Activated effector memory CD4-positive, alpha-beta T cell treated with Interleukin-2 at 50 U/mL for 16 hours (primary cell): Measurements from ENCODE around the gene ANKHD1.
A peak's percentile ranks its signal among the peaks of the same experiment; 100 is the strongest.

Source experiments
- DNase-seq: peaks from one replicate; pipeline ENCODE4 v3.0.0-alpha.2; 2020

Gene ANKHD1

DNA sequence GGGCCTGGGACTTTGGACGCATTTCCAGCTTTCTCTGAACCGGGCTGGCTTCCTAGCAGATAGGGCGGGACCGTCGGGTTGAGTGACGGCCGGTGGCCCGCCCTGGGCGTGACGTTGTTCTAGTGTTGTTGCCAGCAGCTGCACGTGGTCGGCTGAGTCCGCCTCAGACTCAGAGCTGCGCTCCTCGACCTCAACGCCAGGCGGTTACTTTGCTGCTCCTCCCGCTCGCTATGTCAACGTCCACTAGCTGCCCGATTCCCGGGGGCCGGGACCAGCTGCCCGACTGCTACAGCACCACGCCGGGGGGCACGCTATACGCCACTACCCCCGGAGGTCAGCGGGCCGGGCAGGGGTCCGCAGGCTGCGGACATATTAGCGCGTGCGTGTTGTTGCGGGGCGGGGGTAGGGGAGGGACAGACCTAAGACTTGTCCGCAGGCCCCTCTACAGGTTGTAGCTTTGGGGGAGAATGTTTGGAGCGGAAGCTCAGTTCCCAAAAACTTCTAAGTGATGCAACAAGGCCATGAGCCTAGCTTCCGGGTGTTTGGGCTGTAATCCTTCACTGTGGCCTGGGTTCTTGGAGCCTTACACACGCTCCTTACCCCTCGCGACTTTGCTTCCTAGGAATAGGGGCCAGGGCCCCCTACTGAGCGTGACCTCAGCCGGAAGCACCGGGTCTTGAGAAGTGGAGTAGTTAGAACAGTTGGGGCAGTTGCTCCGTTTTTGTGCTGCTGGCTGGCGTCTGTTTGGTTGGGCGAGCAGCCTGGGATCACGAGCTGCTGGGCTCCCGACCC, 146.1 kb downstream of the ANKHD1 start, which contains the start of gene EIF4EBP3:
Gene EIF4EBP3 (plus strand): TSS at position 155 of the 792 bp plus-strand sequence. CDS start 76 bp downstream, at position 231.
- DNase-seq = peak; percentile 82

DNA sequence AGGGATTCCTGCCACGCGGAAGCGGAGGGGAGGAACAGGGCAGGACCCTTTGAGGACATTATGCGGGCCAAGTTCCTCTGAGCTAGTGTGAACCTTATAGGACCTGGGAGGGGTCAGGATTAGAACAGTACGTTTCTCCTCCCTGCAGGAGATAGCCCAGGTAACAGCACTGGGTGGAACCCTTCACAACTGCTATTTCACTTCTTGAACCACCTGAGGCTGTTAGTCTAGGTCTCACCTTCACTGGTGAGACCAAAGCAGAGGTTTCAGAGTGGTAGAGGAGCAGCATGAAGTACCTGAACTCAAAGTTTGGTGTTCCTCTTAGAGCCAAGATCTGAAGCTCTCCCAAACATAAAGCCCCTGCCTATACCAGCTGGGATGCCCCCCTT, 146.7 kb downstream of the ANKHD1 start:
- no peak for DNase-seq

DNA sequence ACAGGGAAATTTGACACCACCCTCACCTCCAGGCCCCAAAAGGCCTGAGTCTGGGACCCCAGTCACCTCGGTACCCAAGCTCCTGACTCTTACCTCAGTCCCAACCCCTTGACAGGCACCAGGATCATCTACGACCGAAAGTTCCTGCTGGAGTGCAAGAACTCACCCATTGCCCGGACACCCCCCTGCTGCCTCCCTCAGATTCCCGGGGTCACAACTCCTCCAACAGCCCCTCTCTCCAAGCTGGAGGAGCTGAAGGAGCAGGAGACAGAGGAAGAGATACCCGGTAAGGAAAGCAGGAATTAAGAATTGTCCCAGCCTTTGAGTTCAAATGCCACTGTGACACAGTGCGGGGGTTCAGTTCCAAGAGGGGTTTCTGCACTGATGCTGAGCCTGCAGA, 147.2 kb downstream of the ANKHD1 start:
- DNase-seq = no peak

DNA sequence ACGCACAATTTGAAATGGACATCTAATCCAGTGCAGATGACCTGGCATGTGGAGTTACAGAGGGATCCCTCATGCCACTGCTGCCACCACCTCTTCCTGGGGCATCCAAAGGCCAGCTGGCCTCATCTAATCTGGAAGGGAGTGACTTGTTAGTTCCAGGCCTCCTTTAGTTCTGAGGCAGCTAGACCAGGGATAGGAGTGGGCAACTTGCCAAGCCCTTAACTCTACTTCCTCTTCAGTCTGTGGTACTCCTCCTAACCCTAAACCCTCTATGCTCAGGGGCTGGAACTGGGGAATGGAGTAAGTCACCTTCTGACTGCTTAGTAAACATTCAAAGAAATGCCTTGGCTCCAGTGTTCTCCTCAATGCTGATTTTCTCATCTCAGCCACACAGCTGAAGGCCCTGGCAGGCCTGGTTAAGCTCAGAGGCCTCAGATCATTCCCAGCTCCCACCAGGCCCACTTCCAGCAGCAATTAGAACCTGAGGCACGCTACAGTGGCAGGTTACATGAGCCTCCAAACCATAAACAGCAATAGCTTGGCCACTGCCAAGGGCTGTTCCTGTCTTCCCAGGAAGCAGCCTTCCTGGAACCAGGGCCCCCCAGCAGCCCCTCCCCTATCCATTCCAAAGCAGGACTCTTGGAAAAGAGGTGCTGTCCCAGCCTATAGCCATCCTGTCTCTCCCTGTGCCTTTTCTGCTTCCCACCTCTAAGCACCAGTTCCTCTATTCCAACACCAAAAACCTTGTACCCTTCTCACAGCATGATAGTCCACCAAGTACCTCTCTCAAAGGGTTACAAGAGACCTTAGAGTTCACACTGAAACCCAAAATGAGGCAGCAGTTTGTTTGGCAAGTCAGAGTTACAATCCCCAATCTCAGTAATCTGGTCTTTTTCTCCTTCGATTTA, 147.9 kb downstream of the ANKHD1 start:
- no peak for DNase-seq

DNA sequence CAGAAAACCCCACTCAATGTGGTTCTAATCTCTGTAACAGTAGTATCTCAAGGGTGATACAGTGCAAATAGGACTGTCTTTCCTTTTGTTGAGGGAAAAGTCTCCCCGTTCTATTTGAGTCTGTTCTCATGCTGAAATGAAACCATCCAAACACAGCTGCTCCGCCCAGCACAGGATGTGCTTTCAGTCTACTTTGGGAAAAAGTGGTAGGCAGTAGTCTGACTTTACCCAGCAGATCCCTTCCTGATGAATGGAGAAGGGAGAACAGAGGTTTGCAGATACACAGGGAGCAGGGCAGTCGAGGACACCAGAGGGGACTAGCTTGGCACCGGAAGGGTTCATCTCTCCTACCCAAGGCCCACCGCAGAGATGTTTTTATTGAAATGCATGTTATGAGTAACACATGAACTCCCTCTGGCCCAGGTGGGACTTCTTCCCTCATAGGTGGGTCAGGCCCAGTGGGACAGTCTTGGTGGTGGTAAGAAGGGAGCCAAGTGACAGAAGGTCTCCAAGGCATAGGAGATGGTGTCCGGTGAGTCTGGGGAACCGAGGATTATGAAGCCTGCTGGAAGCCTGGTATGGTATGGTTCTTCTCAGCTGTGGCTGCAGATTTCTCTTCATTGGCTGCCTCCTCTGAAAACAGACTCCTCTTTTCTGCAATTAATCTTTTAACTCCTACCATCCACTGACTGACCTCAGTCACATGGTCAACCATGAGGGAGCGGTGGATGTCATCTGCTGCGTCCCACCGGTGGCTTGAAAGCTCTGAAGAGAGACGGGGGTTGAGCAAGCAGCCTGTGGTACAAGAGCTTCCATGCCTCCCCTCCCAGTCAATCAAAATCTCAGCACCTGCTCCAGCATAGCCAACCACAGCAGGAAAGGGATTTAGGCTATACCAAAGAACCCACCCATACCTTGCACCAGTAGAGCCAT, 148.8 kb downstream of the ANKHD1 start:
- no peak for DNase-seq

DNA sequence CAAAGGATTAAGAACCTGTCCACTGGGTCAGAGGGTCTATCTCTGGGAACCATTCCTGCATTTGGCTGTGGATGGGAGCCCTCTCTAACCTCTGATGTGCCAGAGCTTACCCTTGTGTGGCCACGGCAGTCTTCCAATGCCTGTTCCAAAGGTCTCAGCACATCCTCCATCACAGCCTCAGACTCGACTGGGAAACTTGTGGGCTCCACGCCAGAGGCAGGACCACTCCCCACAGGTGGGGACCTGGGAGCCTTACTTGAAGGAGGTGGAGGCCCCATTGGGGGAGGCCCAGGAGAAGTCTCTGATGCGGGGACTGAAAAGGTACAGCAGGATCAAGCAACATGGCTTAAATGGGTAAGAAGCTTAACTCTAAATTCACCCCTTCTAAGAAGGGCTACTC, 150.2 kb downstream of the ANKHD1 start:
- no peak for DNase-seq

DNA sequence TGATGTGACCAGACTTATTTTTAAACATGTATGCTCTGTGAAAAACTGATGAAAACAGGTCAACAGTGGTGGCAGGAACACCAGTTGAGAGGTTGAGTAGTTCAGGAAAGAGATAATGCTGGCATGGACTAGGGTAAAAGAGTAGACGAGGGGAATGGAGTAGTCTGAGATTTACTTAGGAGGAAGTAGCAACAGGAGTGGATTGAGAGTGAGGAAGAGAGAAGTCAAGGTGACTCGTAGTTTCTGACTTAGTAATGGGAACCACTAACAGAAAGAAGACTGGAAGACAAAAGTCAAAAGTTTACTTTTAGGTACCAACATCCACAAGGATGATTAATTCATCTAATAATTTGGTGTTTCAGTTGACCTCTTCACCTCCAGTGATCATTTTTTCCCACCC, 152.0 kb downstream of the ANKHD1 start:
- no peak for DNase-seq

DNA sequence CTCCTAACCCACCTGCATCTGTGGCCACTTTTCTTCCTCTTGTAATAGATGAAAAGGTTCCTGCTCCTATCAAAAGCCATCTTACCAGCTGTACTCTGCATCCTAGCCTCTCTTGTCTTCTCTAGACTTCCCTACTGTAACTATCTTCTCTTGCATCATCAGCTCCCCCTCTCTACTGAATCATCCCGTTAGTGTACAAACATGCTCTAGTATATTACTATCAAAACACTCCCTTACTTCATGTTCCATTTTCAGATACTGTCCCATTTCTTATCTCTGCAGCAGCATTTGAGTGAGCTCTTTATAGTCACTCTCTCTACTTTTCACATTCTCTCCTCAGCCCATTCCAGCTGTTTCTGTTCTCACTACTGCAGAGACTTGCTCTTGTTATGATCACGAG, 152.8 kb downstream of the ANKHD1 start:
- DNase-seq = no peak

DNA sequence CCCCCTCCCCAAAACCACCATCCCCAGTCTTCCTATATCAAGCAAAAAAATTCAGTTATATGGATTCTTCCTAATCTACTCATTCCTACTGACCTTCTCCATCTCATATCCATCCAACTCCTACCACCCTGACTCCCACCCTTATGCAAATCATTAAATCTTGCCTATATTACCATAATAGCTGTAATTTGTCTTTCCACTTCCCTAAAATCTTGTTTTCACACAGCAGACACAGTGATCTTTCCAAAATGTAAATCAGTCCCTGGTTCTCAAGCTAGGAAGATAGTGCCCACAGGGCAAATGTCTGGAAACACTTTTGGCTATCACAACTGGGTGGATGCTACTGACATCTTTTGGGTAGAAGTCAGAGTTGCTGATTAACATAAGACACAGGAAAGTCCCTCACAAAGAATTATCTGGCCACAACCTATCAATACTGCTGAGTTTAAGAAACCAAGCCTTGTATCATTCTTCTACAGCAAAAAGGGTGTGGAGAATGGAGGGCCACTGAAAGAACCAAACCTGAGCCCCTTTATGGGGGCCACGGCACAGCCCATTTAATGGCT, 154.2 kb downstream of the ANKHD1 start:
- no peak for DNase-seq

DNA sequence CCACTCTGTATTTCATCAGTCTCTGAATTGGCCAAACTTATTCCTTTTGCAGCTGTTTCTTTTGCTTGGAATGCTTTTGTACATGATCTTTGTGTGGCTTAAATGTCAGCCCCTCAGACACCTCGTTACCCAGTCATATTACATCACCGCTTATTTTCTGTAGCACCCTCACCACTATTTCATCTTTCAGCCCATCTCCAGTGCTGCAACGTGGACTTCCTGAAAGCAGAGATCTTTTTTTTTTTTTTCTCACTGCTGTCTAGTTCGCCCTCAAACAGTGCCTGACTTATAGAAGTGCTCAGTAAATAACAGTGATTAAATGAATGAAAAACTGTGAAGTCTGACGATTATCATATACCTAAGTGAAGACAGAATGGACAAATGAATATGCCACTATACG, 154.8 kb downstream of the ANKHD1 start:
- no peak for DNase-seq

DNA sequence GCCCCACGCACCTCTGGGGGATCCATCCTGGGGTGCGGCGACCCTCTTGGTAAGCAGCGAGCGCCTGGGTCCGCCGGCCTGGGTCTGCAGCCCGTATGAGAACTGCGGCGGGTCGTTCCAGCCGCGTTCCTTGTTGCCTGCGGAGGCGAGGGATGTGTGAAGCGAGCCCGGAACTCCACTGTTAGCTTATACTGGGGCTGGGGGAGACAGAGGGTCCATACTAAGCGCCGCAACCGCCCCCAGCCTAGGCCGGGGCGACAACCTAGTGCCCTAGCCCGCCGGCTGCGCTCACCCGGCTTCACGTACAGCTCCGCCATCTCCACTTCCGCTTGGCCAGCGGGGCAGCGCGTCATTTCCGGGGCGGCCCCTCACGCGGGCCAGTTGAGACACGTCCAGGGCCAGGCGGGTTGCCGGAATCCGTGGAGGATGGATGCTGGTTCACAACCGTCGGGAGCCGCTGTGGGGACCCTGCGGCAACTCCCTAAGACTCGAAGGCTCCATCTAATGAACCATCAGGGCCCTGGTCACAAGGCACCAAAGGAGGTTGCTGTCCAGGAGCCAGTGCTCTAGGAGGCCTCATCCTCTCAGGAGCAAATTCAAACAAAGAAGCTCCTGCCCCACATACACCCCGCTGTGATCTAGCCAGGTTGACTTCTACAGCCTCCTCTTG, 155.6 kb downstream of the ANKHD1 start, which contains the start of gene SRA1:
Gene SRA1 (minus strand): TSS at position 338 of the 670 bp plus-strand sequence. CDS start 21 bp downstream, at position 317.
- DNase-seq = peak; percentile 72

DNA sequence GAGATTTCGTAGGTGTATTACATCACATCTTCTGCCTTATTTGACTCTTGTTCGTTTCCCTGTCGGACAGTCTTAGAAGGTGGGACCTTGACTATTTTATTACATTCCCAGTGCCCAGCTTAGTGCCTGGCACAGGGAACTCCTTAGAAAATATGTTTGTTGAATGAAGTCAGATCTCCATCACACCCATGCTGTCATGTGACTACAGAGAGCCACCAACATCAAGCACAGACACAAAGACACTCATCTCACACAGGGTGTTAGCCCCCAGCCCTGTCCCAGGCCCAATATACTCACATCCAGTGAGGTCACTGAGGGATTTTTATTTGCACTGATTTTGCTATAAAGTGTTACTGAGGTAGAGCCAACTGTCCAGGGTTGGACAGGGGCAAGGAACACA, 156.3 kb downstream of the ANKHD1 start:
- DNase-seq = no peak

DNA sequence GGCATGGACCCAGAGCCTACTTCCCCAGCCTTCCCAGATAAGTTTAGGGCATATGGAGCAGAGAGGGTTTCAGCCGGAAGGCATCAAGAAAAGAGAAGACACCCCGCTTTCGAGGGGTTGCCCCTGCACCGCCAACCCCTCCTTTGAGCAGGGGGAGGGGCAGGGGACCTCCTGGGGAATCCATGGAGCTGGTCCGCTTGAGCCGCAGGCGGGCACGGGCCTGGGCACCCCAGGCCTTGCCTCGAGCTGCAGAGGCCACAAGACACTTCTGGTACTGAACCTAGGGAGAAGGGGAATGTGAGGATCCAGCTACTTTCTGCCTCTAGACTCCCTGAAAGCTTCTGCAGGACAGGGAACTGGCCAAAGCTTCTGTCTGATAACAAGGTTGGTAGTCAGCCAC, 156.9 kb downstream of the ANKHD1 start:
- no peak for DNase-seq

DNA sequence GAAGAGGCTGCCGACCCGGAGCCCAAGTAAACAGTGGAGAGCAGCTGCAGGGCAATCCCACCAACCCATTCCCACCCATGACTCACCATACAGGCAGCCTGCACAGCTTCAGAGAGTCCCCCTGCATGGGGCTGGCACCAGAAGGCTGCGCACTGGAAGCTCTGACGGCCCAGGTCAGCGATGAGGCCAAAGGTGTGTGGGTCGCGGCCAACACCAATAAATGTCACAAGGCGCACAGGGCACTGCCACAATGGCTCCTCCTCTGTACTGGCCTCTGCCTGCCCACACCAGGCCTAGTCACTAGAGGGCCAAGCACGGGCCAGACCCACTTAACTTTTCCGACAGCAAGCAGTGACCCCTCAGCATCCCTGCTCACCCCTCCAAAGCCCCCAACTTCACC, 158.6 kb downstream of the ANKHD1 start:
- DNase-seq = no peak

DNA sequence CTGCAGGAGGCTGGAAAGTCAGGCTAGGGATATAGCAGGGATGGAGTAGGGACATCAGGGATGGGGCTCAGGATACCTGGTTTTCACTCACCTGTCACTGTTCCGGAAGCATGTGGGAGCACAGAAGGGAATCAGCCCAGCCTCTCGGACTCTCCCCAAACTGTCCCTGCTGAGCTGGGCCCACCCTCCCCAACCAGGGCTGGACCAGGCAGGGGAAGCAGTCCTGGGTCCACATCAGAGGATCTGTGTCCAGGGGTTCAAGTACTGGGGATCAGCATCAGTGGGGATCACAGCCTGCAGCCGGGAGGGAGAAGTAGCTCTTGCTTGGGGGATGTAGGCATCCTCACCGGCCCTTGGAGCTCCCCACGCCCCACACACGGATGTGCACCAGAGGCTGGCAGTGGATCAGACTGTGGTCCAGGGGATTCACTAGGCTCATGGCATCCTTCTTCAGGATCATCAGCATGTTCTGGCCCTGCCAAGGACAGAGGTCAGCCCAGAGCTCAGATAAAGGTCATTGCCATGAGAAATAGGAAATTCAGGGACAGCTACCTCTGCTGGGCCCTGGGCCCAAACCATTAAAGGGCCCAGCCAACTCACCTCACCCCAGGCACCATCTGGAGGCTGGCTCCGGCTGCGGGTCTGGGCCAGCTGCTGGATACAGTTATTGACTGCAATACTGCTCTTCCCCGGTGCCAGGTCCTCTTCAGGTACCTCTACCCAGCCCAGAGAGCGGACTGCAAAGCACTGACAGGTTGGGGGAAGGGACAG, 160.3 kb downstream of the ANKHD1 start:
- DNase-seq = no peak

DNA sequence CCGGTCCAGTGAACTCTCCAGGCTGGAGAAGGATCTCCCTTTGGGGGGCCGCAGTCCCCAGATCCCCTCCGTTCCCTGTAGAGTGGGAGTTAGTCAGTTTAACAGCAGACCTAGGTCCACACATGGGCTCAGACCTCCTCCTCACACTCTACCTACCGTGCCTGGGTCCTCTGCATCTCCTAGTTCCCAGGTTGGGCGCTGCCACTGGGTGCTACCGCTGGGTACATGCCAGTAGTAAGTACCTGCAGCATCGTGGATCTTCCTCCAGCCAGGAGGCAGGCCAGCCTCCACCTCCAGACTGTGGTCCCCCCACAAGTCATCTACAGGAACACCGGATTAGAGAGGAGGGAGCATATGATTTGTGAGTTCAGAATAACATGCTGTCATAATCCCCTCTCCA, 162.0 kb downstream of the ANKHD1 start:
- no peak for DNase-seq

DNA sequence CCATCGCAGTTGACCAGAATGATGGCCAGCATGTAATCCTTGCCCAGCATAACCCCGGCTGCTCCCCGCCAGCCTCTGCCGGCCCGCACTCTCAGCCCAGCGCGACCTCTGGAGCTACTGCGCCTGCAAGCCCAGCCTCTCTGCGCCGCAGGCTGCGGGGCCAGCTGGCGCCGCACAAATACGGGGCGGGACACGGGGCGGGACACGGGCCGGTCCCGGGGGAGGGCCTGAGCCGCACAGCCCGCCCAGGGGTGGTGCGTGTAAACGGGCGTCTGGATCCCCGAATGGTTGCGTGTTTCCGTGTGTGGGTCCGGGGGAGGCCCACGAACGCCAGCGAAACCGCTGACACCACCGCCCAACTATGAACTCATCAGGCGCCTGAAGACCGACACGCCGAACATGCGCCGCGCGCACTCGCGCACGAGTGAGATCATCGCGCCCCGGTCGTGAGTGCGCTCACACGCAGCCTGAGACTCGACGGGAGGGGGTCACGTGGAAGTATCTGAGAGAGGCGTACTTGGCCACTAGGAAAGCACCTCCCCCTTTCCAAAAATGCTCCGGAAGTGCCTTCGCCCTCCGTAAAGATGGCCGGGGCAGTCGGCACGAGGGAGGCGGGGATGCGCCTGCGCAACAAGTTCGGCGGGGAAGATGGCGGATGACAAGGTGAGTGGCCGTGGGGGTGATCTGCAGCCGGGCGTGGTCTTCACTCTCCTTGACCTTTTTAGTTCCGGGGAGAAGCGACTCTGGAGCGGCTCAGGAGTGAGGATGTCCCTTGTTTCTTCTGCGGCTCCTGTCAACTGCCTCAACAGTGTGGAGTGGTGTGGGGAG, 162.8 kb downstream of the ANKHD1 start, which contains the start of the genes APBB3 and SLC35A4:
Gene APBB3 (minus strand): TSS at position 403 of the 828 bp plus-strand sequence. CDS start 353 bp downstream, at position 50.
Gene SLC35A4 (plus strand): TSS at position 633 of the 828 bp plus-strand sequence. CDS start 2,342 bp downstream, outside the sequence.
- DNase-seq = peak; percentile 97

DNA sequence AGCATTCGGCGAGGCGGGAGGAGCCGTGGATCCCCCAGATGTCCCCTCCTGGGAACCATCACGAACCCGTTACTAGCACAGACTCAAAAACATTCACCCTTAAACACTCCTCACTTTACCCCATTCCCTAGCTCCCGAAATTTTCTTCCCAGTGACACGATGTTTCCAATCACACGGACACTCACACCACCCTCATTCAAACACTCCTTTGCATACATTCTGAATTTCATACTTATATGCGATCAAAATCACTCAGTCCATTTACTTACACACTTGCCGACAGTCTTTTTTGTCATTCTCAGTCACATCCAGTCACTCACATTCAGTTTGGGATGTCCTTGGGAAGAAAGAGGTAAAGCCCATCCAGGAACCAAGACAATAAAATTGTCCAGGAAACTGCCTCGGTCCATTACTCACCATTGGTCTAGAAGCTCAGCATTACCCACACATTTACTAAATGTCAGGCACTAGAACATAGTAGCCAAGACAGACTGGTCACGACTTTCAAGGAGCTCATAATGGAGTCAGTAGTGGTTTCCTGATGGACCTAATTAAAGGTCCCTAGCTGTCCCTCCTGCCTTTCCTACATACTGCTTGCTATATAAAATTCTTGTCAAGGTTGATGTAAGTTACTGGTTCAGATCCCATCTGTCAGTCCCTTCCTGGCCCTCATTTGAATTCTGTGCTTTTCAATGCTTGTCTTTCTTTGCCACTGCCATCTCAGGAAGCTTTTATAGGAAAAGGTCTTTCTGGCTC, 163.6 kb downstream of the ANKHD1 start:
- no peak for DNase-seq

DNA sequence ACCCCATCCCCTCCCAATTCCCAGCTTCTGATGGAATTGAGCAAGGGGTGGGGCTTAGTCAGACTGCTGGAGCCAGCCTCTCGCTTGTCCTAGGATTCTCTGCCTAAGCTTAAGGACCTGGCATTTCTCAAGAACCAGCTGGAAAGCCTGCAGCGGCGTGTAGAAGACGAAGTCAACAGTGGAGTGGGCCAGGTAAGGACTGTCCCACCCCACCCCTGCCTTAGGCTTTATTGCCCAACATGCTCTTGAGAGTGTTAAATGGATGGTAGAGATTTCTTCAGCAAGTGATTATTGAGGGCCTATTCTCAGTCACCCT, 164.1 kb downstream of the ANKHD1 start:
- no peak for DNase-seq
